Measurements from ENCODE around the gene VTI1A.

The VTI1A gene

GRCh38 chr10:112546474-112546873, 99.5 kb downstream of the VTI1A start:
- DNase-seq (ENCODE audit: low read depth), result no peak

DNA sequence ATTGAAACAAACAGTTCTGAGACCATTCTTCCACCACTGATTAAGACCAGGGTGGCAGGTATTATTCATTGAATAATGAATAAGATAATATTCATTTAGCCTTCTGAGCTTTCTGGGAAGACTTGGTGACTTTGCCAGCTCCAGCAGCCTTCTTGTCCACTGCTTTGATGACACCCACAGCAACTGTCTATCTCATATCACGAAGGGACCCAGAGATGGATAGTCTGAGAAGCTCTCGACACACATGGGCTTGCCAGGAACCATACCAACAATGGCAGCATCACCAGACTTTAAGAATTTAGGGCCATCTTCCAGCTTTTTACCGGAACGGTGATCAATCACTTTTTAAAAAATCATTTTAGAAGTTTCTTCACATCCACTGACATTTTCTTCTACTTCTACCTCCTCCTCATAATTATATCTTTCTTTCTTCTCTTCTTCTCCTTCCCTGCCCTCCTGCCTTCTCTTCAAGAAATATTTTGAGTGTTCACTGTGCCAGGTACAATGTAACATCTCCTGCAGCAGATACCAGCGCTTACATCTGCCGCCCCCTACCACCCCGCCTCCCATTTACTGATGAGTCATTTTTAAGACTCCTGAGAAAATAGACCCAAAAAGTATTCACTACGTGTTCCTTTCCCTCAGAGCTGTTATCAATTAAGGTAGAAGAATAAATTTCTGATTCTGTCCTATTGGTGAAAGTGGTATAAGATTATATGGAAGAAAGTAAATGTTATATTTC, 101.7 kb downstream of the VTI1A start:
- DNase-seq (ENCODE audit: low read depth), result no peak

DNA sequence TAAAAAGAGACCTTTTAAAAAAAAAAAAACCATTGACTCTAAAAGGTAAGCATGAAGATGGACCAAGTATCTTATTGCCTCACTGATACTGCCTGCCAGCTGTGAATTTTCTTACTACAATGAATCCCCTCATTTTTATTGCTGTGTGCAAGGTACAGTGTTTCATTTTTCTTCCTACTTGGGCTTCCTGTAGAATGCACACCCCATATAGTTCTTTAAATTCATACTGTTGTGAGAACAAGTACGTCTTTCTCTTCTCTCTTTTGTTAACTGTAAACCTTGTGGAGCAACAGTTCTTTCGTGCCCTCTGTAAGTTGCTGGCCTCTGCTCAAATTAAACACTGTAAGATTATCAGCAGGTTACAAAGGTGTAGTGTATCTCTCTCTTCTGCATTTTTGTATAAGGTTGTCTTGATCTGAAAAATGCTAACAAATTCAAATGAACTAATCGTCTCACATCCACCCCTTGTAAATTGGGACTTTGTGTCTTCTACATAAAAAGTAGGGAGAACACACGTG, 105.6 kb downstream of the VTI1A start:
- DNase-seq (ENCODE audit: low read depth), result no peak

DNA sequence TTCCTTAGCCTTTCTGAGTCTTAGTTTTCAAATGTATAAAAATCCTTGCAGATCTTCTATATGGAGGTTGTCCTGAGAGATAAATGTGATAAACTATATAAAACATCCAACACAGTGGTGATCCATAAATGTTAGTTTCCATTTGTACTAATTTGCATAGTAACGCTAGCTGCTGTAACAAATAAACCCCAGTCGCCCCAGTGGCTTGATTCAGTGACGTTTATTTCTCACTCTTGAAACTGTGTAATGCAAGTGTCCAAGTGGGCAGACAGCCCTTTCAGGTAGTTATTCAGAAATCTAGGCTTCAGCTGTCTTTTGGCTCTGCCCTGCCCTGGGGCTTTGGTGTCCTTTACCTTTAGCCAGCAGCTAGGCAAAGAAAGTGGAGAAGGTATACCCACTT, 106.3 kb downstream of the VTI1A start:
- no peak for DNase-seq (ENCODE audit: low read depth)

DNA sequence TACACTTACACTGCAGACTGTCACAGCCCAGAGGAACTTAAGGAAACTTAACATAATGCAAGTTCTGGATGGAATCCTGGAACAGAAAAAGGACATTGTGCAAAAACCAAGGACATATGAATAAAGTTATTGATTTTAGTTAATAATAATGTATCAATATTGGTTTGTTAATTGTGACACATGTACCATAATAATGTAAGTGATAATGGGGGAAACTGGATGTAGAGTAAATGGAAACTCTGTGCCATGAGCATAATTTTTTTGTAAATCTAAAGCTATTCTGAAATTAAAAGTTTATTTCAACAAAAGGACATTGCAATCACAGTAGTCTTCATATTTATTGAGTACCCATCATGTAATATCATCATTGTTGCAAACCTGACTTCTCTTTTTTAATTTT, 107.2 kb downstream of the VTI1A start:
- no peak for DNase-seq (ENCODE audit: low read depth)

DNA sequence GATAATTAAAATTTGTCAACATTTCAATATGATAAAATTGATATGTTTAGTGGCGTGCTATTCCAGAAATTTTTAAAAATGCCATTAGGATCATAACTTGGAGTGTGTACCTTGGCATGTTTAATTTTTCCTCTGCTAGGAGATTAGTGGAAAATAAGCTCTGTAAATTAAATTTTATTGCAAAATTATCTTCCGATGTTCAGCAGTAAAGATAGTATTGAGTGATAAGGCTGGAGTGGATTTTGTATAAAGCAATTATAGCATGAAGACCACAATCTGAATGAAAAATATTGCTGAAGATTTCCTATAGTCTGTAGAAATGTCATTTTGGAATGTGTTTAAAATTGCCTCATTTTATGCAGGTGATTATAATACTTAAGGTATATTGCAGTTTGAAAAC, 110.2 kb downstream of the VTI1A start:
- DNase-seq (ENCODE audit: low read depth), result no peak

- DNase-seq (ENCODE audit: low read depth), result no peak
Observed at GRCh38 chr10:112558476-112559142, 111.6 kb downstream of the VTI1A start.

- DNase-seq (ENCODE audit: low read depth), result no peak
Observed at GRCh38 chr10:112559349-112559748, 112.3 kb downstream of the VTI1A start.

DNA sequence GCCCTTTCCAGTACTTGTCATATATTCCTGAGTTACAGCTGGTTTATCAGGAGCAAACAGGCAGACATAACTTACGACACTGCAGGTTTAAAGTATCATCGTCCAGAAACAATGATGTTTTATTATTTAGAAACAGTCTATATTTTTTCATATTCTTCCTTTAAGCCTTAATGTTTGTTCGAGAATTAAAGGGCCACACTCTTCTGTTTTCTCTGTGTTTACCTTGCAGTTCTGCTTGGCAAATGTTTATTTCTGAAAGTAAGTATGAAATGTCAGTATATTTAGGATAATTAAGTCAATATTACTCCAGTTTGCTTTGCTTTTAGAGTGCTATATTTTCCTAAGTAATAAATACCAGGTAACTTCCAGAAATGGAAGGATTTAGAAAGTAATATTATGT, 115.1 kb downstream of the VTI1A start:
- no peak for DNase-seq (ENCODE audit: low read depth)

- DNase-seq (ENCODE audit: low read depth), result no peak
Observed at GRCh38 chr10:112562809-112563663, 116.0 kb downstream of the VTI1A start.

DNA sequence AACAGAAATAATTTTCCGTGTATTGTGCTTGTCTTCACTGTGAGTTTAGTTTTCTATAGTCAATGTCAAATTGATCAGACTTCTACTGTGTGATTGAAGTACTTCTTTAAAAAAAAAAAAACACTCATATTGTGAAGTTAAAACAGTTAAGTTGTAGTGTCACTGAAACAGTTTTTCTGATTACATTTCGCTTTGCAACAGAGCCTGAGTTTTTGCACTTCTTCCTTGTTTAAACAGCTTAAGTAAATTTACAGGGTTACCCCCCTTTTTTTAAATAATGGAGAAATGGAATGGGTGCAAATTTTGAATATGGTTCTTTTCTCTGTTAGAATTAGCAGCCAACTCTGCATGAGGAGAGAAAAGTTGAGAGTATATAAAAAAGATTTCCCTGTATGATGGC, 117.3 kb downstream of the VTI1A start:
- DNase-seq (ENCODE audit: low read depth), result no peak

- no peak for DNase-seq (ENCODE audit: low read depth)
Observed at GRCh38 chr10:112565434-112566053, 118.5 kb downstream of the VTI1A start.

DNA sequence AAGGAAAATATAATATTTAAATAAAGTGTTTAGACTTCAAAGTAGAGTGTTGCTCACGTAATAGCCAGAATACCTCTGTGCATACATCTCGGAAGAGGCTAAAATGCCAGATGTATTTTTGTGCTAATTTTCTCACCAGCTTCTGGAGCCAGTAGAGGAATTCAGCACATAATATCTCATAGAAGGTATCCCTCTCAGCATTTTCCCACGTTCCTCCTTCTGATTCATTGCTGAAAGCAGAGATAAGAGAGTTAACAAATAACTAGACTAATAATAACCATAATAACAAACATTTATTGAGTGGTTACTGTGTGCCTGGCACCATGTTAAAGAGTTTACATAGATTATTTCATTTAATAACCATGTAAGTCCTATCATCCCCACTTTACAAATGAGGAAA, 123.6 kb downstream of the VTI1A start:
- no peak for DNase-seq (ENCODE audit: low read depth)

DNA sequence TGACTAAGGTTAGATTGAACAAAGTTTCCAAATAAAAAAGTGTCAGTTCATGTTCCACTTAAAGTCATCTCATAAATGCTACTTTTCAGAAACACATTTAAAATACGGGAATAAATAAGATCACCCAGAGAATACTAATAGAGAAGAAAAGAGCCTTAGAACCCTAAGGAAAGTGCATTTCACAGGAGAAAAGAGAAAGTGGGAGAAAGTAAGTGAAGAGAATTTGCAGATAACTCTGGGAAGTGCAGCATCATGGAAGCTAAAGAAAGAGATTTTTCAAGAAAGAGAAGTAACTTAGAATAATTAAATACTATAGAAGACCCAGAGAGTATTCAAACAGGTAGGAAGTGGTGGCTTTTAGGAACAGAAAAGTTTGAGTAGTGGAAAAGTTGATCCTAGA, 132.6 kb downstream of the VTI1A start:
- DNase-seq (ENCODE audit: low read depth), result no peak

- DNase-seq (ENCODE audit: low read depth), result no peak
Observed at GRCh38 chr10:112580267-112580666, 133.3 kb downstream of the VTI1A start.

GRCh38 chr10:112581921-112582320, 134.9 kb downstream of the VTI1A start:
- DNase-seq (ENCODE audit: low read depth), result no peak

GRCh38 chr10:112583236-112583939, 136.4 kb downstream of the VTI1A start:
- no peak for DNase-seq (ENCODE audit: low read depth)

GRCh38 chr10:112584276-112584675, 137.3 kb downstream of the VTI1A start:
- no peak for DNase-seq (ENCODE audit: low read depth)

- DNase-seq (ENCODE audit: low read depth), result no peak
Observed at GRCh38 chr10:112585126-112585525, 138.1 kb downstream of the VTI1A start.

GRCh38 chr10:112585960-112586359, 138.9 kb downstream of the VTI1A start:
- no peak for DNase-seq (ENCODE audit: low read depth)

GRCh38 chr10:112587729-112588128, 140.7 kb downstream of the VTI1A start:
- DNase-seq (ENCODE audit: low read depth), result no peak

Measured in stimulated activated CD8-positive, alpha-beta memory T cell treated with anti-CD3 and anti-CD28 coated beads, Interleukin-7, amount 100 ng/mL, for 24 hours (primary cell).